A549 (cell line): ENCODE data around the gene WDR82. TPM values are rescaled to one million over a fixed set of nuclear protein-coding genes. Genes with fewer than 3 reads are reported as not detected.

Experiments
- ATAC-seq, 2 experiments: fragments of 200-7000 bp in 1 of 2; fragments of >200 bp in 1 of 2; cut with Nextera tagmentation in 1 of 2; cut with Tn5 transposase in 1 of 2; 3 replicates each; pipeline versions ENCODE4 v1.8.0 to v1.9.1; 2018 to 2020; ENCODE audit warnings: mild to moderate bottlenecking in 1 of 2, moderate library complexity in 1 of 2
- CTCF ChIA-PET: fragments of 300-600 bp; sonication (Branson Sonifier 250); formaldehyde crosslinking; extraction: SDS; loops from one replicate; lab custom pipeline; 2021; ENCODE audit warnings: antibody characterized with exemption, inconsistent platforms; lab: Yijun Ruan, JAX
- POLR2A ChIA-PET: fragments of 350-600 bp; formaldehyde crosslinking; extraction: SDS; loops from one replicate; lab custom pipeline; 2021; ENCODE audit warnings: antibody characterized with exemption, inconsistent platforms; lab: Yijun Ruan, JAX
- DNase-seq, 2 experiments: peaks; one replicate each; pipeline versions ENCODE4 v3.0.0 to v3.0.0-alpha.2; 2011 to 2016; ENCODE audit warnings: low read depth in 1 of 2, low spot score in 1 of 2
- FAIRE-seq: peaks from 2 replicates; lab custom pipeline; 2011; peaks lifted over from hg19 to GRCh38; lab: Jason Lieb, UNC
- H3K27ac ChIP-seq, 2 experiments: fragments of >200 bp; sonication (Bioruptor Twin); formaldehyde crosslinking; 3 replicates each; pipeline ENCODE4 v1.5.1; 2016 to 2017
- H3K4me1 ChIP-seq: fragments of >200 bp; sonication (Bioruptor Twin); formaldehyde crosslinking; 3 replicates; pipeline ENCODE4 v1.6.1; 2016
- H3K4me2 ChIP-seq: fragments of >200 bp; sonication (Bioruptor Twin); formaldehyde crosslinking; 3 replicates; pipeline ENCODE4 v1.6.1; 2016
- H3K4me3 ChIP-seq: fragments of >200 bp; sonication (Bioruptor Twin); formaldehyde crosslinking; 3 replicates; pipeline ENCODE4 v1.5.1; 2016
- H3K9me3 ChIP-seq: fragments of >200 bp; sonication (Bioruptor Twin); formaldehyde crosslinking; 3 replicates; pipeline ENCODE4 v1.6.1; 2016
- BHLHE40 ChIP-seq: IDR thresholded peaks from 2 replicates; pipeline ENCODE4 v1.6.1; 2012; ENCODE audit warnings: low read depth, low read length, inconsistent platforms
- CBX8 ChIP-seq: fragments of 200-600 bp; sonication (generic); IDR thresholded peaks from 2 replicates; pipeline ENCODE4 v1.6.1; 2016
- CHD2 ChIP-seq: fragments of 150-350 bp; IDR thresholded peaks from 2 replicates; pipeline ENCODE4 v1.6.1; 2014; ENCODE audit warnings: low read length; ENCODE audit not compliant: partially characterized antibody
- EHF ChIP-seq: fragments of 250-450 bp; sonication (Bioruptor Pico); IDR thresholded peaks from 2 replicates; pipeline ENCODE4 v1.5.0; 2020; ENCODE audit warnings: mild to moderate bottlenecking
- EP300 ChIP-seq, 2 experiments: fragments of >200 bp; sonication (Bioruptor Twin); formaldehyde crosslinking; IDR thresholded peaks; 2 replicates in 1 of 2; 3 replicates in 1 of 2; pipeline ENCODE4 v1.6.1; 2016 to 2017
- ESRRA ChIP-seq: fragments of 150-350 bp; IDR thresholded peaks from 2 replicates; pipeline ENCODE4 v1.6.1; 2014; ENCODE audit warnings: mild to moderate bottlenecking, low read length, borderline replicate concordance
- FOXS1 ChIP-seq: fragments of 250-450 bp; sonication (Bioruptor Pico); IDR thresholded peaks from 2 replicates; pipeline ENCODE4 v1.5.0; 2020; ENCODE audit warnings: mild to moderate bottlenecking, moderate library complexity
- HDAC2 ChIP-seq: fragments of 200-600 bp; sonication (generic); IDR thresholded peaks from 2 replicates; pipeline ENCODE4 v1.6.1; 2016
- HEYL ChIP-seq: fragments of 250-450 bp; sonication (Bioruptor Pico); IDR thresholded peaks from 2 replicates; pipeline ENCODE4 v1.8.0; 2021; ENCODE audit warnings: mild to moderate bottlenecking, moderate library complexity
- HOXA7 ChIP-seq: fragments of 250-450 bp; sonication (Bioruptor Pico); IDR thresholded peaks from 2 replicates; pipeline ENCODE4 v1.5.0; 2020; ENCODE audit warnings: mild to moderate bottlenecking, moderate library complexity
- HOXB13 ChIP-seq: fragments of 250-450 bp; sonication (Bioruptor Pico); IDR thresholded peaks from 2 replicates; pipeline ENCODE4 v1.5.0; 2020; ENCODE audit warnings: low read depth, mild to moderate bottlenecking, moderate library complexity
- KDM1A ChIP-seq: fragments of 200-600 bp; sonication (generic); IDR thresholded peaks from 2 replicates; pipeline ENCODE4 v1.6.1; 2016; ENCODE audit warnings: low read depth, mild to moderate bottlenecking
- MAFK ChIP-seq: fragments of 450-650 bp; IDR thresholded peaks from 2 replicates; pipeline ENCODE4 v1.6.1; 2014; ENCODE audit not compliant: partially characterized antibody
- MAZ ChIP-seq: fragments of 150-350 bp; IDR thresholded peaks from 2 replicates; pipeline ENCODE4 v1.6.1; 2014; ENCODE audit warnings: antibody characterized with exemption, low read depth, low read length, borderline replicate concordance
- NFE2L2 ChIP-seq: fragments of 150-350 bp; conservative IDR thresholded peaks from 2 replicates; pipeline ENCODE4 v1.6.1; 2014; ENCODE audit warnings: low read length
- PHF8 ChIP-seq: fragments of 200-600 bp; sonication (generic); IDR thresholded peaks from 2 replicates; pipeline ENCODE4 v1.6.1; 2016; ENCODE audit warnings: low read depth, mild to moderate bottlenecking, antibody characterized with exemption, moderate library complexity, borderline replicate concordance
- RAD21 ChIP-seq, 2 experiments: fragments of >200 bp in 1 of 2; sonication (Bioruptor Twin) in 1 of 2; formaldehyde crosslinking in 1 of 2; IDR thresholded peaks in 1 of 2; conservative IDR thresholded peaks in 1 of 2; 2 replicates in 1 of 2; 3 replicates in 1 of 2; pipeline ENCODE4 v1.6.1; 2012 to 2018; ENCODE audit warnings: inconsistent platforms in 1 of 2
- REST ChIP-seq: fragments of 200-600 bp; sonication (generic); IDR thresholded peaks from 2 replicates; pipeline ENCODE4 v1.6.1; 2016; ENCODE audit warnings: antibody characterized with exemption, mild to moderate bottlenecking, moderate library complexity
- SMC3 ChIP-seq: fragments of >200 bp; sonication (Bioruptor Twin); formaldehyde crosslinking; IDR thresholded peaks from 3 replicates; pipeline ENCODE4 v1.6.1; 2018; ENCODE audit warnings: inconsistent platforms
- TFCP2L1 ChIP-seq: fragments of 250-450 bp; sonication (Bioruptor Pico); IDR thresholded peaks from 2 replicates; pipeline ENCODE4 v1.5.0; 2021; ENCODE audit warnings: mild to moderate bottlenecking
- TP53 ChIP-seq: fragments of 250-450 bp; sonication (Bioruptor Pico); IDR thresholded peaks from 2 replicates; pipeline ENCODE4 v1.5.0; 2021; ENCODE audit warnings: mild to moderate bottlenecking, moderate library complexity
- USF2 ChIP-seq: fragments of 450-650 bp; IDR thresholded peaks from 2 replicates; pipeline ENCODE4 v1.6.1; 2014; ENCODE audit warnings: antibody characterized with exemption
- WGBS: methylation state at CpG from one replicate; pipeline ENCODE4 v1.1.6; 2017; ENCODE audit errors: missing lambda C conversion rate; 5-methylcytosine and 5-hydroxymethylcytosine counted together
- polyA plus RNA-seq, 4 experiments: library from polyadenylated mRNA; depleted of rRNA in 3 of 4; stranded (reverse); fragments of >200 nt; fragmentation: RNase III in 1 of 4; extraction: RNeasy Plus Mini Kit Qiagen cat#74134 plus additional on column Dnase treatment in 1 of 4; gene quantifications; 2 replicates in 3 of 4; 3 replicates in 1 of 4; pipeline ENCODE4 v1.2.3, GENCODE V29; 2011 to 2017
- TF ChIP-seq, protein P1 (sequence below): fragments of >200 bp; sonication (Bioruptor Twin); formaldehyde crosslinking; IDR thresholded peaks from 2 replicates; pipeline ENCODE4 v1.6.1; 2016

WDR82 gene
- polyA plus RNA-seq, 2 of the 4 experiments (the other 2 are of a cell fraction): 50.6 to 52.7 TPM

DNA sequence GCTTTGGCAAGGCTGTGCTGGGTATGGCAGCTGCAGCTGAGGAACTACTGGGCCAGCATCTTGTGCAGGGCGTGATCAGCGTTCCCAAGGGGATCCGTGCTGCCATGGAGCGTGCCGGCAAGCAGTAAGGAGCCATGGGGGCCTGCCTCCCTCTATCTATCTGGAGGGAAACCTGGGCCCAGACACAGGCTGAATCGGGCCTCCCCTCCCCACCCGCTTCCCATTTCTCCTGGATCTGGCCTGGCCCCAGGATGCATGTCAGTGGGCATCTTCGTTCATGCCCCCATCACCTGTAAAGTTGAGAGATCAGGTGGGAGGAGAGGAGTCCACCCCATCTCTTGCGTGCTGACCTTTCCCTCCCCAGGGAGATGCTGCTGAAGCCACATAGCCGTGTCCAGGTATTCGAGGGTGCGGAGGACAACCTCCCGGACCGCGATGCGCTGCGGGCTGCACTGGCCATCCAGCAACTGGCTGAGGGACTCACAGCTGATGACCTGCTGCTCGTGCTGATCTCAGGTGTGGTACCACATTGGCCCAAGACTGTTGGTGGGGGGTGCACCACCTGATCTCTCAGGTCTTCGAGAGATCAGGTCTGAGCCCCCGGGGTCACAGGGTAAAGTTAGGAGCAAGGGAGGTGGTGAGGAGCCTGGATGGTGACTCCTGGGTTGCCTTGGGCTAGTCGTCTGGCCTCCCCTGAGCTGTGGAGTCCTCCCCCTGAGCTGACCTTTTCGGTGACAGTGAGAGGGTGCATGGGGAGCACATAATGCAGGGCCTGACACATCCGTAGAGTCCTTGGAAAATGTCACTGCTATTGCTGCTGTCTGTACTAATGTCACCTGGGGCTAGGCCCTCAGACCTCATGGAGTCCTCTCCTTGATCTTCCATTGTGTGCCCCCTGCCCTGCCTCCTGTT is 12.4 kb upstream of the WDR82 start:
- no peak for DNase-seq
- Histone ChIP-seq H3K9me3 (no peaks in the 10 kb centered on the region), H3K4me1 (peaks cover 26% of the 10 kb centered on the region)
- TF ChIP-seq HOXA7 (CRISPR knock-in tag) (no peak), FOXS1 (CRISPR knock-in tag) (no peak), KDM1A (no peak), USF2 (no peak), CHD2 (no peak), PHF8 (no peak), EP300 (IDR thresholded peaks at IDR 0.05) (no peak), HOXB13 (CRISPR knock-in tag) (no peak), CBX8 (no peak), TP53 (CRISPR knock-in tag) (no peak), BHLHE40 (no peak), MAZ (no peak)
- TF ChIP-seq, all 56 proteins: peak for 0
- H3K4me2 ChIP-seq: no peak overlapping the region
- ATAC-seq (no peak), FAIRE-seq (no peak)
- 75% methylated on average over 20 of the region's 23 CpGs for WGBS
- CTCF ChIA-PET: interaction anchor here (0.8 to 17.0 kb wide), 19 partner anchors 8 to 158 kb away, joined by 3 to 311 read pairs (median 5); partner anchors contain the start of gene WDR82
- 0 out of 6 replicates have a peak overlapping the region, but pooled peaks of 1 of the 2 experiments have one; percentile 53 for H3K27ac ChIP-seq
- H3K4me3 ChIP-seq: no peak overlapping the region
- POLR2A ChIA-PET: no interaction called here

- ATAC-seq (peak; percentile 30 to 42; a peak in 4 of 6 replicates), FAIRE-seq (no peak), DNase-seq (no peak)
- H3K4me3 ChIP-seq: no peak overlapping the region
- H3K27ac ChIP-seq: peak overlapping the region in 1 of 2 experiments; percentile 53; a peak in 1 of 6 replicates
- no peaks in the 10 kb centered on the region for H3K9me3 ChIP-seq
- CTCF ChIA-PET: interaction anchor here (1.0 to 17.0 kb wide), 10 partner anchors 10 to 99 kb away, joined by 3 to 311 read pairs (median 8); partner anchors contain the start of gene WDR82
- peaks cover 34% of the 10 kb centered on the region for H3K4me1 ChIP-seq
- 56% methylated on average over 8 of the region's 15 CpGs for WGBS
- POLR2A ChIA-PET: no interaction called here
- peak overlapping the region; percentile 10; the same call in 2 of the 3 replicates for H3K4me2 ChIP-seq
- TF ChIP-seq BHLHE40 (no peak), CBX8 (no peak), MAFK (no peak), NFE2L2 (no peak), HOXA7 (CRISPR knock-in tag) (no peak), ESRRA (no peak), HDAC2 (no peak), SMC3 (no peak), CHD2 (no peak)
- TF ChIP-seq, protein P1, sequence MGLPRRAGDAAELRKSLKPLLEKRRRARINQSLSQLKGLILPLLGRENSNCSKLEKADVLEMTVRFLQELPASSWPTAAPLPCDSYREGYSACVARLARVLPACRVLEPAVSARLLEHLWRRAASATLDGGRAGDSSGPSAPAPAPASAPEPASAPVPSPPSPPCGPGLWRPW: no peak
Measured at GRCh38 chr3:52289747-52290595, 11.5 kb upstream of the WDR82 start.

DNA sequence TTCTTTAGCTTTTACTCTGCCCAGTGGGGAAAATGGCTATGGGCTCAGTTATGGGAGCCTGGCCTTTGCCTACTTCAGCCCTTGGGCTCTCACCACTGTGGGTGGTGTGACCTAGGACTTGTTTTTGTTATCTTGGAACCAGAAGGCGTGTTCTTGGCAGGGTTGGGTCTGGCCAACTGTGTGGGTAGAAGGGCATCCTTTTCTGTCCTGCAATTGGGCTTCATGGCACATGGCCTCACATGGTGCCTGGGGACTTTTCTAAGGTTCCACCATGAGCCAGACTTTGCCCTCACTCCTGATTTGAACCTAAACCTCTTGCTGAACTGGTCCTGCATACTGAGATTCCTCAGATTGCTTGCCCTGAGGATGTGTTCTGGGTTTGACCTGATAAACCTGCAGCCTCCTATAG is 10.9 kb upstream of the WDR82 start:
- Histone ChIP-seq H3K4me1 (peaks cover 40% of the 10 kb centered on the region), H3K9me3 (no peaks in the 10 kb centered on the region), H3K4me3 (no peak overlapping the region), H3K27ac (0 out of 6 replicates have a peak overlapping the region, but pooled peaks of 1 of the 2 experiments have one; percentile 39), H3K4me2 (peak overlapping the region; percentile 10; the same call in 2 of the 3 replicates)
- ChIA-PET CTCF (interaction anchor here (0.8 to 17.0 kb wide), 7 partner anchors 11 to 99 kb away, joined by 3 to 311 read pairs (median 7); partner anchors contain the start of gene WDR82), POLR2A (interaction anchor here (0.8 to 3.1 kb wide), 2 partner anchors 11 to 50 kb away, joined by 3 to 30 read pairs; partner anchors contain the start of gene WDR82)
- no peak for FAIRE-seq
- TF ChIP-seq RAD21 (conservative IDR thresholded peaks at IDR 0.05 in 1 of 2, IDR thresholded peaks at IDR 0.05 in 1 of 2) (no peak), EHF (CRISPR knock-in tag) (no peak), HOXB13 (CRISPR knock-in tag) (no peak), HEYL (CRISPR knock-in tag) (no peak), REST (no peak), PHF8 (no peak), TFCP2L1 (CRISPR knock-in tag) (no peak)
- no peak for ATAC-seq
- no peak for DNase-seq
- 89% methylated on average over 1 of the region's 1 CpG for WGBS
